ENCODE results near the gene REPIN1.

The REPIN1 gene

GRCh38 chr7:150398108-150398964 is 29.7 kb downstream of the REPIN1 start:
- no peak overlapping the region for H3K27ac ChIP-seq
- no peak for TF ChIP-seq CTCF (conservative IDR thresholded peaks at IDR 0.05)

GRCh38 chr7:150398965-150399320 is 30.3 kb downstream of the REPIN1 start:
- no peak overlapping the region for H3K27ac ChIP-seq
- no peak for TF ChIP-seq CTCF (conservative IDR thresholded peaks at IDR 0.05)

- no peak for TF ChIP-seq CTCF (conservative IDR thresholded peaks at IDR 0.05)
- H3K27ac ChIP-seq: no peak overlapping the region
Observed at GRCh38 chr7:150399421-150400007, 30.9 kb downstream of the REPIN1 start.

GRCh38 chr7:150400008-150400787 is 31.6 kb downstream of the REPIN1 start:
- H3K27ac ChIP-seq: no peak overlapping the region
- TF ChIP-seq CTCF (conservative IDR thresholded peaks at IDR 0.05): no peak

- H3K27ac ChIP-seq: no peak overlapping the region
- no peak for TF ChIP-seq CTCF (conservative IDR thresholded peaks at IDR 0.05)
Observed at GRCh38 chr7:150400788-150401423, 32.3 kb downstream of the REPIN1 start.

- no peak overlapping the region for H3K27ac ChIP-seq
- no peak for TF ChIP-seq CTCF (conservative IDR thresholded peaks at IDR 0.05)
Observed at GRCh38 chr7:150401424-150401790, 32.8 kb downstream of the REPIN1 start.

Data from VCaP (cell line).